Measurements from ENCODE around the gene TFB1M. TPM values are rescaled to one million over a fixed set of nuclear protein-coding genes. Genes with fewer than 3 reads are reported as not detected.
"Not testable (repeated sequence)": the region's sequence is repeated elsewhere in the genome, so short reads cannot be mapped to it uniquely, and the experiment has no call there.

Gene TFB1M
- total RNA-seq, 2 donors from 2014 or later: 21.8 to 26.7 TPM

DNA sequence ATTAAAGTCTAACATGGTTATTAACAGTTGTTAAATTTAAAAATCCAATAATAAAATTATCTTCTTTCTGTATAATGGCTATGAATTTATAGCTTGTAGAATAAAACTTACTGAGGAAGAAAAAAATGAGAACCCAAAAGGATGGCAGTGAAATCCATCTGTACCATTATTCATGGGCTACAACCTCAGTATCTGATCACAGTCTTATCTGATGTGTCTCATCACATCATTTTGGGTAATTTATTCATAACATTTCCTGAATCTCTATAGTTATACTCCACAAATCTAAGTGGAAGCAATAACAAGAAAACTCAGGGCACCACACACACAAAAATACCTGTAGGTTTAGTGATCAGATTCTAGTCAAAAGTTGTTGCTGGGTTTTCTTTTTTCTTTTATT lies 43.1 kb downstream of the TFB1M start:
- no peak for DNase-seq
- ATAC-seq: no peak
- intact Hi-C loops (cut with DNase I, micrococcal nuclease): no loop called here

DNA sequence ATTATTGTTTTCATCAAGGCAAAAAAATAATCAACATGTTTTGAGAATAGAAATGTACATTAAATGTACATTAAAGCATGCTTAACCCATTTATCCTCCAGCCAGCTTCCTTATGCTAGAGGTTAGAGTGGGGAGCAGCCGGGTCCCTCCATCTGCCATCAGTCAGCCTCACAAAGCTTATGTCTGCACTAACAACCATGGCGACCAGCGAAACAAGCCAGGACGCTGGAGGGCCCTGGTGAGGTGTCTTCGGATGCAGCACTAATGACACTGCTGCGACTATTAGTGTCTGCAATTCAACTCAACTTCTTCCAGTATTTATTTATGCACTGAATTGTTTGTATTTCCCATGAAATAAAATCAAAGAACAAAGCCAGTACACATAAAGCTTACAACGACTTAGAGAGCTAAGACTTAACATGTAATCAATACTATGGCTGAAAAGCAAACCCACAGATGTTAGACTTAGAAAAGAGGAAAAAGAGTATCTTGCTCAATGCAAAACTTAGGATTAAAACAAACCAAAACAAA lies 43.7 kb downstream of the TFB1M start:
- ATAC-seq (no peak), DNase-seq (no peak)
- intact Hi-C loops (cut with DNase I, micrococcal nuclease): no loop called here

DNA sequence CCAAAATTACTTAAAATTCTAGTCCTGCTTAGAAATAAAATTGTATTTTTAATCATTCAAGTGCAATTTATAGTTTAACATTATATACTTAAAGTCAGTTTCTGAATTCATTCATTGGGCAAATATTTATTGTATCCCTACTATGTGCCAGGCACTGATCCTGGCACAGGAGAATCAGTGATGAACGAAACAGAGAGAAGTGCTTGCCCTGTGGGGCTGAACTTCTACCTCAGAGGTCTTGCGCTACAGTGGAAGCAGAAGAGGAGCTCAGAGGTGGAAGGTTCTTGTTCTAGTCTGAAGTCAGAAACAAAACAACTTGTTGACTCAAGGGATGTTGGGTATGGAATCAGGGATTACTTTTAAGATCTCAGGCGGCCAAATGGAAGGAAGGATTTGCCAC lies 44.5 kb downstream of the TFB1M start:
- DNase-seq (no peak), ATAC-seq (no peak)
- intact Hi-C loops (cut with DNase I, micrococcal nuclease): no loop called here

DNA sequence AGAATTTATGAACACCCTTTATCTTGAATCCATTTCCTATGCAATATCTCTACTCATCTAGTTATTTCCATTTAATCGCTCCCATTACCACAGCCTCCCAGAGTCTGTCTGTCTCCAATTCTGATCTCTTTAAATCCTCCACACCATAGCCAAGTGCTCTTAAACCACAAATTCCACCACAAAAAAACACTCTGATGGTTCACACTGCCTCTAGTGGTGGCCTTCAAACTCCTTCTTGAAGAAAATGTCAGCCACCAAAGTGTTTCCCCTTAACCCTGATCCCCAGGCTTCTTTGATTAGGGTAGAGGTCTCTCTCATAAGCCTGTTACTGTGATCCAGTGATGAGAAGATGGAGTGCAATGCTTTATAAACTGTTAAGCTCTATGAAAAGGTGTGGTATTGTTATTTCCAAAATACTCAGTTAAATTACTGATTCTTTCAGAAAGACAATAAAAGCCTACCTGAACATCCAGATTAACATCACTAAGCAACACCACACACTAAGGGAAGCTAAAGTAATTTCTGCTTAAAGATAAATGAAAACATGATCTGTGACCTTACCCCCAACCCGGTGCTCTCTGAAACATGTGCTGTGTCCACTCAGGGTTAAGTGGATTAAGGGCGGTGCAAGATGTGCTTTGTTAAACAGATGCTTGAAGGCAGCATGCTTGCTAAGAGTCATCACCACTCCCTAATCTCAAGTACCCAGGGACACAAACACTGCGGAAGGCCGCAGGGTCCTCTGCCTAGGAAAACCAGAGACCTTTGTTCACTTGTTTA lies 46.0 kb downstream of the TFB1M start:
- DNase-seq; intact Hi-C loops (cut with DNase I, micrococcal nuclease); ATAC-seq: not testable (repeated sequence)

DNA sequence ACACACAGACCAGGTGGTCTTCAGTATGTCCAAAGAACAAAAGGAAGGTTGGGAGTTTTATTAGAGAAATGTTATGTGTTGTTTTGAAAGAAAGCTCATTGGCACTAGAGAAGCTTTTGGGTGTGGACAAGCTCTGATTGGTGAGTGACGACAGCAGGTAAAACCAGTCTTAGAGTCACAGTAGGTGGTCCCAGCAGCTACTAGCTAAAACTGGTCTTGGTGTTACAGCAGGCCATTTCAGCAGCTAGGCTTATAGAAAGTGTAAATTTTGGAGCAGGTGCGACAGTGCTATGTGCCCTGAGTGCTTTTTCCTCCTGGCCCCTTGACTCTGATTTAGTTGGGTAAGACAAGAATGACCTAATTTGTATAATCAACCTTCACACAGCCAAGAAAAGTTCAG lies 46.9 kb downstream of the TFB1M start:
- DNase-seq (no peak), ATAC-seq (no peak)
- intact Hi-C loops (cut with DNase I, micrococcal nuclease): no loop called here

DNA sequence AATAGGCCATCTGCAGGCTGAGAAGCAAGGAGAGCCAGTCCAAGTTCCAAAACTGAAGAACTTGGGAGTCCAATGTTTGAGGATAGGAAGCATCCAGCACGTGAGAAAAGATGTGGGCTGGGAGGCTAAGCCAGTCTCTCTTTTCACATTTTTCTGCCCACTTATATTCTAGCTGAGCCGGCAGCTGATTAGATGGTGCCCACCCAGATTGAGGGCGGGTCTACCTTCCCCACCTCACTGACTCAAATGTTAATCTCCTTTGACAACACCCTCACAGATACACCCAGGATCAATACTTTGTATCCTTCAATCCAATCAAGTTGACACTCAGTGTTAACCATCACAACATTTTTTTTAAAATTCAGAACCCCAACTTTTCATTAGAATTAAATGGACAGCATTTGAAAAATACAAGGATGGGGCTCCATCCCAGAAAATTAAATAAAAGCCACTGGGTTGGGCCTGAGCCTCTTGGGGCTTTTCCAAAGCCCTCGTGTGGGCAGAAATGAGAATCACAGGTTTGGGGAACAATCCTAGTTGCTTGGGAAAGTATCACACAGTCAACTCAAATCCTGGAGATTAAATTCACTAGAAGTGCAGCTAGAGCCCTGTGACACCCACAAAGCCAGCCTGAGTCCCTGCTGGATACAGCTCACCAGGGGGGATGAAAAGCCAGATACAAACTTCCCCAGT lies 48.3 kb downstream of the TFB1M start:
- intact Hi-C loops (cut with DNase I, micrococcal nuclease): no loop called here
- ATAC-seq: no peak
- no peak for DNase-seq

DNA sequence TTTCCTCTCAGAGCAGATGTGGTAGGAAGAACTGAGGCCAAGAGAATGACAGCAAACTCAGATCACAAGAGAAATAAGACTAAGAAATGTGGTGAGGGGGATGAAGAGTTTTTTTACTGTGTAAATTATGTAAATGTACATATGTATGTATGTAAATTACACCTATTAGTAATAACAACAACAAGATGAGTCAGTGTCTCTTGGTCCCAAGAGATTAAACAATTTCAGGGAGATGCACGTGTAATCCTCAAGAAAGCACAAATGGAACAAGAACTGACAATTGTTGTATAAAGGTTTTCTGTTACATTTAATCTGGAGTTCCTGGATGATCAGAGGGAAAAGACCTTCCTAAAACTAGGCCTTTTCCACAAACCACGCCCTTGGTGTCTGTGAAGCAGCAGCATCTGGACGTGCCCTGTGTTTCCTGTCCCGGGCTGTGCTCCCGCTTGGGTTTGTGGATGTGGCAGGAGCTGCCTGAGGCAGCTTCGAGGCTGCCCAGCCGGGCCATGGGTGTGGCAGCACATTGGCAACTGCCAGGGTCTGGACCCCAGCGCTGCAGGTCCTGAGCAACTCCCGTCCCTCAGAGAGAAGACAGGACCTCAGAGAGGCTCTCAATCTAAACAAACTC lies 49.5 kb downstream of the TFB1M start:
- DNase-seq (no peak), ATAC-seq (no peak)
- intact Hi-C loops (cut with DNase I, micrococcal nuclease): no loop called here

DNA sequence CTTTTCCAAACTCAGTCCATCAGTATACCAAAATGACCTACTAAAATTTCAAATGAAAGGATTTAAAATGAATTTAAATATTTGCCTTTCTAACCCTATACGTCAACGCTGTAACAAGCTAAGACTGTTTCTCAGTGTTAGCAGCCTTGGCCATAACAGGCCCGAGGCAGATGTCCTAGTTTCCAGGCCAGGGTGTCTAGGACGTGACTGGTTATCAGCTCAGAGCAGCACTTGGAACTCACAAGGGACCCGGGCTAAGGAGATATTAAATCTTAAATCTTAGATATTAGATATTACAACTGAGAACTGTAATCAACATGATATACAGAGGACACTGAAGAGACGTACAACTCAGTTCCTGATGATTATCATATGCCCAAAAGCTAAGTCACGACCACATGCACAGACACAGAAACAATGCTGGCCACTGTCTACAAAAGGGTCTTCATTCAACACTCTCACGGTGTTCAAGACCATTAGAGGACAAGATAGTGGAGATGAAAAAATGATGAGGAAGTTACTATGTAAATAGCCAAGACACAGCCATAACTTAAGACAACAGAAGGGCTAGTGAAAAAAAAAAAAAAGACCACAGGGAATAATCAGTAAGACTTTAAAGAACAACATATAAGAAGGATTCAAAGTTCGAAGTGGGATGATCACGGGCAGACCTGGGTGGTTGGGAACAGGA lies 50.8 kb downstream of the TFB1M start, which contains the start of gene CLDN20:
CLDN20 (plus strand) TSS at position 641 of the 691 bp plus-strand sequence. CDS start 11,707 bp downstream, outside the sequence.
- intact Hi-C loops (cut with DNase I, micrococcal nuclease): no loop called here
- no peak for DNase-seq
- no peak for ATAC-seq

DNA sequence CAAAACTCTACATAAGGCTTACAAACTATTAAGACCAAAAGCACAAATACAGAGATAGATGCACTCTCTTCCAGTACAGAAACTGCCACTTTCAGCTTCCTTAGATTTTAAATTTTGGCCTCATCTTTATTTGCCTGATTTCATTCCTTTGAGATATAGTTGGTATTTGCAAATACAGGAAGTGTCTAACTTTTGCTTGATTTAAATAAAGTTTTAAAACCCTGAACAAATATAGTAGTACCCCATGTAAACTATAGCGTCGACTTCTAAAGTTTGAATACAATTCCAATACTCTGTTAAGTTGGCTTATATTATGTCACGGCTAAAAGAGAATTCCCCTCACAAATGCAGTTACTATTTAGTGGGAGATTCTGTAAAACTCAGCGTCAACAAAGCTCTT lies 51.6 kb downstream of the TFB1M start:
- ATAC-seq: no peak
- no peak for DNase-seq
- intact Hi-C loops (cut with DNase I, micrococcal nuclease): no loop called here

DNA sequence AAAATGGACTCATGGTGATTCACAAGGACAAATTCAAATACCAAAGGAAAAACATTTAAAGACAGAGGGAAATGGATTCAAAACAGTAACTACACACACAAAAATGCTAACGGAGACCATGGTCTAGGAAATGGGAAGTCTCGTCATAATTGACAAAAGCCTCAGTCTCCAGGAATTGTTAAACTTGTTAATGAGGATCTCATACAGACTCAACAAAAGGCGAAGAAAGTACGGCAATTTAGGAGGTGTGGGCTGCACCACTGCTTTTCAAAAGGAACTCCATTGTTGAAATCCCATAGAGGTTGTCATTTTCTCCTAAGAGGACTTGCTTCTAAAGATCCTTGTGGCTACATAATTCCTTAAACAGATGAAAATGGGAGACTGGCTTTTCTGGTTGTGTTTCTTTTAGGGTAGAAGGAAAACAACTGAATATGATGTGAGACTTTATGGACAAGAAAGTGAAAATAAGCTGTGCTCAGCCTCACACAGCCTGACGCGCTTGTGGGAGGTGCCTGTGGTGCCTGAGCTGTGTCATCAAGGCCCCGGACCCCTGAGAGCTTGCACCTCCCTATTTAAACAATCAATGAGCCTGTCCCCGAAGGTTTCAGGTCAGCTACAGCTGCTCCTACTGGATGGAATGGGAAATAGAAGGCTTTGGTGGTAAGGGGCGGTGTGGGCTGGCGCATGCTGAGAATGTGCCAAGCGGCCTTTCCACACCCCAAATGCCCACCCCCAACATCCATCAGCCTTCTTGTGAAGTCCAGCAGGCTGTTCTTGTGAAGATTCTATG lies 53.0 kb downstream of the TFB1M start:
- ATAC-seq: no peak
- DNase-seq: no peak
- intact Hi-C loops (cut with DNase I, micrococcal nuclease): no loop called here

DNA sequence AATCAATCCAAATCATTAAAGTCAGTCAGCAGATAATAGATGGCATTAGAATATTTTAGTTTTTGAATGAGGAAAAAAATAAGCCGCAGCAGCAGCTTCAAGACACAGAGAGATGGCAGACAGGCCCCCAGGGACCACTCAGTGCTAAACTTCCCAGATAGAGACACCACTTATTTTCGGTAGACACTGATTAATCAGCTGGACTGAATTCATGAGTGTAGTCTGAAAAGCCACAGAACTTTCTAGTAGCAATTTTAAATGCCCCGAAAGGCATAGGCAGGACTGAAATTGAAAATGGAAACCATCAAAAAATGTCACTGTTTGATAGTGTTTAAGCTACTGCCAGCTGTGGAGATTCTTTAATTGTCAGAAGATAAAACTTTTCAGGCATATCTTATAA lies 53.6 kb downstream of the TFB1M start:
- intact Hi-C loops (cut with DNase I, micrococcal nuclease): no loop called here
- no peak for DNase-seq
- ATAC-seq: no peak

DNA sequence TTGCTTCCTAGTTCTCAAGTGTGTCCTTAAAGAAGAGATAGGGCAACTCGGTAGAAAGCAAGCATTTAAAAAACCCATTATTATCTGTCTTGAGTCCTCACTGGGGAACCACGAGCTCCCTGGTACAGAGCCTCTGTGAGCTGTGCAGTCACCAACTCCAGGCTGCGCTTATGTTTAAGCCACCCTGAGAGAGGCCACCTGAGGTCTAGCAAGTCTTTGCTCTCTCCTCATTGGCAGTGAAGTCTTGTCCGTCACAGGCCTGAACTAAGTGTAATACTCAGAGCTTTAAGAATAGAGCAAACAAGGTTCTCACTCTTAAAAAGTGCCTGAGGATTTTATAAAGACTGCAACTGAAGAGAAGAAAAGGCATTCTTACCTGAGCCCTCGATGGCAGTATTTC lies 54.4 kb downstream of the TFB1M start:
- DNase-seq (no peak), ATAC-seq (no peak)
- intact Hi-C loops (cut with DNase I, micrococcal nuclease): loop anchor here in 1 of 2 donors (10.0 kb wide), 1 partner anchor 325 kb away; no protein-coding TSS in a partner anchor

DNA sequence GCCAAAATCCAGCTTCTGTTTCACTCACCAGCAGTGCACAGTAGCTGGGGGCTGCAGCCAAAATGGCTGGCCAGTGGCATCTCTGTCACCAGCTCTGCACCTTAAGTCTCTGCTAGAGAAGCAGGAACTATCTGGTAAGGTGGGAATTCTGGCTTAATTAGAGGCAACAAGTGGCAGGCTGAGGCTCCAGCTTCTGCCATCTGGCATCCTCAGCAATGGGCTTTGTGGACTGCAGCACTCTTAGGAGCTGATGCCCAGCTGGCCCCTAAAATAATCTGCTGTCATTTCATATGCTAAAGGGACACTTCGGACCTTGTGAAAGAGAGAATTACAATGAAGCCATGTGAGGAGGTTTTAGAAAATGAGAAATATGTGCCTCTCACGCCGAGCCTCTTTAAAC lies 55.1 kb downstream of the TFB1M start:
- no peak for DNase-seq
- intact Hi-C loops (cut with DNase I, micrococcal nuclease): loop anchor here in 1 of 2 donors (10.0 kb wide), 1 partner anchor 324 kb away; no protein-coding TSS in a partner anchor
- ATAC-seq: no peak

DNA sequence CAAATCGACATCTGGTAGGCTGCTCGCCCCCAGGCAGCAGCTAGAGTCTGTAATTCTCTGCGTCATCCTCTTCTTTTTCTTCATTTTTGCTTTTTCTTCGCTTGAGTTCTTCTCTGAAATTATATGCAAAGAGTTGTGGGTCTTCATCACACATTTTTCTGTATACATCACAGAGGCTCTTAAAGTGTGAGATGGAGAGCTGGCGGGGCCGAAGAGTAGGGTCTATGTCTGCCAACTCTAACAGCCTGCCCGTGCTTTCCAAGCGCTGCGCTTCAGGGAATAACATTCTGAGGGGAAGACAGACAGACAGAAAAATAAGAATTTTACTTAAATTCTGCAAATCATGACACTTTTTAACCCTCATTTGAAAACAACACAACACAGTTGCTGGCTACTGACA lies 56.5 kb downstream of the TFB1M start:
- intact Hi-C loops (cut with DNase I, micrococcal nuclease): loop anchor here in 1 of 2 donors (10.0 kb wide), 1 partner anchor 323 kb away; no protein-coding TSS in a partner anchor
- no peak for ATAC-seq
- DNase-seq: no peak

DNA sequence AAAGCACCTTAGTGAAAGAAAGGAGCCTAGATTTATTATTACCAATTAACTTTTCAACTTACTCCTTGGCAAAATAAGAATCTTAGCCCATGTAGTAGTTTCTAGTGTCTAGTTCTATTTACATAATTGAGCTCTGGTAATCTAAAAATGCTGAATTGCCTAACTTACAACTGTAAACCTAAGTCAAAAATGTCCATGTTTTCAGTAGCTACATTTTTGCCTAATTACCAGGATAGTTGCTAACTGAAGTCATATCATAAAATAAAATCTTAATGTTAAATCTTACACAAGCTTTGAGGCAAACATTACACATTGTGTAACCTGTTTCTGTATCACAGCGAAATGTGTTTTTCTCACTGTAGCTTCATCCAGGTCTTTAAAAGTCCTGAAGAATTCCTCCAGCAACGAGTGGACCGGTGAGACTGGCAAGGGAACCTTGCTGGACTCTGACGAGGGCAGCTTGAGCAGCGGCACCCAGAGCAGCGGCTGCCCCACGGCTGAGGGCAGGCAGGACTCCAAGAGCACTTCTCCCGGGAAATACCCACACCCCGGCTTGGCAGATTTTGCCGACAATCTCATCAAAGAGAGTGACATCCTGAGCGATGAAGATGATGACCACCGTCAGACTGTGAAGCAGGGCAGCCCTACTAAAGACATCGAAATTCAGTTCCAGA lies 58.0 kb downstream of the TFB1M start:
- ATAC-seq: no peak
- DNase-seq: no peak
- intact Hi-C loops (cut with DNase I, micrococcal nuclease): loop anchor here in 1 of 2 donors (10.0 kb wide), 1 partner anchor 321 kb away; no protein-coding TSS in a partner anchor

DNA sequence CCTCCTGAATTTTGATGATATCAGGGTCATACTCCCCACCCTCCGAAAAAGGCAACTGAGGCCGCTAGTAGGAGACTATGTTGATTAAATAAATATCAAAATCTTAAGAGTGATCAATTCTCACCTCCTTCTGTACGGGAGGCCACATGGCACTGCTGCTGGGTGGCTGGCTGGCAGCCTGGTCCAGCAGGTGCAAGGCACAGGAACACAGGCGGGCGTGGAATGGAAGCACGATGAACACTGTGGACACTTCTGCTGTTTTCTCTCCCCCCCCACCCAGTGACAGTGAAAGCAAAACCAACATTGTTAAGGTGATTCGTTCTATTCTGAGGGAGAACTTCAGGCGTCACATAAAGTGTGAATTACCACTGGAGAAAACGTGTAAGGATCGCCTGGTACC lies 60.1 kb downstream of the TFB1M start:
- no peak for DNase-seq
- intact Hi-C loops (cut with DNase I, micrococcal nuclease): loop anchor here in 1 of 2 donors (10.0 kb wide), 1 partner anchor 319 kb away; no protein-coding TSS in a partner anchor
- no peak for ATAC-seq

DNA sequence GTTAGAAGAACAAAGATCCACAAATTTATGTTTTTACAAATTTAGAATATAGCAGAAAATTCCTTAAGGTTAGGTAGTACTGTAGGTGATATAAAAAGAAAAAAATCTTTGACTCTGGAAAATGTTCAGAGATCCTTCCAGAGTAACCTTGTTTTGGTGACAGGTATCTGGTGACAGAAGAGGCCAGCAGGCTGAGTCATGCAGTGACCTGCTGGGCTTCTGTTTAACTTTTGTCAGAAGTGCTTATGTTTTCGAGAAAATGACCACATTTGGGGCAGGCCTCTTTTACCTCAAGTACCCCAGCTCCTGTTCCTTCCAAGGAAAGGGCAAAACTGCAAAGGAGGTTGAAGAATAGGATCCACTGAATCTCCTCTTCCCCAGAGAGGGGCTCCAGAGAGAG lies 60.9 kb downstream of the TFB1M start:
- ATAC-seq (no peak), DNase-seq (no peak)
- intact Hi-C loops (cut with DNase I, micrococcal nuclease): loop anchor here in 1 of 2 donors (10.0 kb wide), 1 partner anchor 319 kb away; no protein-coding TSS in a partner anchor

Measured in left colon (tissue), 2 donors.